CD8-positive, alpha-beta memory T cell (primary cell): ENCODE data around the gene SRRM5. TPM values are rescaled to one million over a fixed set of nuclear protein-coding genes. Genes with fewer than 3 reads are reported as not detected.

Source experiments
- CTCF ChIA-PET: fragments of 350-600 bp; sonication (Branson Sonifier 250); formaldehyde crosslinking; loops from one replicate; lab custom pipeline; 2021; ENCODE audit warnings: antibody characterized with exemption; lab: Charles Lee
- POLR2A ChIA-PET: fragments of 350-600 bp; sonication (Branson Sonifier 250); formaldehyde crosslinking; loops from one replicate; lab custom pipeline; 2021; ENCODE audit warnings: antibody characterized with exemption; lab: Charles Lee
- DNase-seq, 5 donors: peaks; one replicate each; pipeline versions ENCODE4 v3.0.0 to v3.0.0-alpha.2; 2020 to 2022; ENCODE audit warnings: mixed read lengths in 1 of 5
- H3K27ac ChIP-seq: one replicate; pipeline ENCODE4 v1.7.0; 2013; ENCODE audit warnings: low read depth, mild to moderate bottlenecking, low read length, moderate library complexity
- H3K27me3 ChIP-seq: 2 replicates; pipeline ENCODE4 v1.7.0; 2013; ENCODE audit warnings: low read length, mild to moderate bottlenecking; ENCODE audit not compliant: insufficient read depth, poor library complexity, severe bottlenecking
- H3K36me3 ChIP-seq: 2 replicates; pipeline ENCODE4 v1.7.0; 2013; ENCODE audit warnings: mild to moderate bottlenecking, low read length, moderate library complexity; ENCODE audit not compliant: insufficient read depth
- H3K4me1 ChIP-seq: 2 replicates; pipeline ENCODE4 v1.7.0; 2013; ENCODE audit warnings: mild to moderate bottlenecking, low read length, moderate library complexity; ENCODE audit not compliant: insufficient read depth
- H3K4me3 ChIP-seq: 2 replicates; pipeline ENCODE4 v1.7.0; 2013; ENCODE audit warnings: mild to moderate bottlenecking, low read length
- H3K9me3 ChIP-seq: 2 replicates; pipeline ENCODE4 v1.7.0; 2013; ENCODE audit warnings: mild to moderate bottlenecking, low read length
- H3K27ac Mint-ChIP-seq, 8 donors: one replicate each; pipeline ENCODE4 v1.8.0; 2020 to 2021; ENCODE audit warnings: mixed read lengths in 8 of 8, mild to moderate bottlenecking in 6 of 8, inconsistent platforms in 3 of 8, moderate library complexity in 3 of 8
- H3K27me3 Mint-ChIP-seq, 2 donors: one replicate each; pipeline ENCODE4 v1.8.0; 2020 to 2021; ENCODE audit warnings: mixed read lengths in 2 of 2, mild to moderate bottlenecking in 1 of 2, moderate library complexity in 1 of 2
- H3K36me3 Mint-ChIP-seq, 3 donors: one replicate each; pipeline ENCODE4 v1.8.0; 2020 to 2021; ENCODE audit warnings: mixed read lengths in 3 of 3, inconsistent platforms in 1 of 3, mild to moderate bottlenecking in 1 of 3
- H3K4me1 Mint-ChIP-seq, 3 donors: one replicate each; pipeline ENCODE4 v1.8.0; 2020 to 2021; ENCODE audit warnings: mixed read lengths in 3 of 3, inconsistent platforms in 1 of 3, mild to moderate bottlenecking in 1 of 3
- H3K4me3 Mint-ChIP-seq, 7 donors: one replicate each; pipeline ENCODE4 v1.8.0; 2020 to 2021; ENCODE audit warnings: mixed read lengths in 7 of 7, mild to moderate bottlenecking in 6 of 7, moderate library complexity in 4 of 7, inconsistent platforms in 2 of 7
- H3K9me3 Mint-ChIP-seq, 5 donors: one replicate each; pipeline ENCODE4 v1.8.0; 2020 to 2022; ENCODE audit warnings: mixed read lengths in 5 of 5, mild to moderate bottlenecking in 3 of 5, moderate library complexity in 2 of 5, inconsistent platforms in 1 of 5
- polyA plus RNA-seq: library from polyadenylated mRNA; unstranded; fragments of 300-500 nt; fragmentation: Illumina TruSeq; gene quantifications from one replicate; pipeline ENCODE4 v1.2.3, GENCODE V29; 2021
- total RNA-seq, 2 experiments: library from RNA; stranded (reverse); gene quantifications; one replicate each; pipeline ENCODE4 v1.2.3, GENCODE V29; 2021

SRRM5 gene
- total and polyA plus RNA-seq, 3 experiments from 2014 or later: 0.24 to 0.58 (median 0.26) TPM

DNA sequence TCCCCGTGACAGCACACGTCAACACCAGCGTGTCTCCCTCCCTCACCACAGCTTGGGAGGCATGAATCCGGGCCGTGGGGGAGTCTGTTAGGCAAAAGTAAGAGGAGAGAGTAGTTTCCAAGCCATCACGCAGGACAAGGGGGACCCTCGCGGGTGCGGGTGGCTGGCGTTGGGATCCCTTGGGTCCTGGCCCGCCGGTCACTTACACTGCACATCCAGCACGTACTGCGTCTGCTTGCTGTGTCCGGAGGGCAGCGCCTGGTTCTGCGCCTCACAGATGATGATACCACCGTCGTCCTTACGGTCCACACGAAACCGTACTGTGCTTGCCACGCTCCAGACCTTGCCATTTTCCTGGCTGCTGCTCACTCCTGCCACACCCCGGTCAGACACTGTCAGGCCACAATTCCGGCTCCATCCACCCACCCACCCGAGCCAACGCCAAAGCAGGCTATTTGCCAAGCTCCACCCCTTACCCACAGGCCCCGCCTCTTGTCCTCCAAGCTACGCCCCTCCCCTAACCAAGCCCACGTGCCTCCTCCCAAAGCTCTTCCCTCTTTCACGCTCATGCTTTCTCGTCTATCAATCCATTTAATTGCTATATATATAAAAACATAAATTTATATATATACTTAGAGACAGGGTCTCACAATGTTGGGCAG is 14.2 kb downstream of the SRRM5 start:
- H3K27ac ChIP-seq: no peak overlapping the region
- H3K9me3 ChIP-seq: no peaks in the 10 kb centered on the region
- DNase-seq: no peak
- H3K36me3 ChIP-seq: no peaks in the 10 kb centered on the region
- Mint-ChIP-seq H3K27me3 (peaks cover 9 to 14% of the 10 kb centered on the region in 2 donors), H3K36me3 (no peaks in the 10 kb centered on the region), H3K27ac (no peak overlapping the region), H3K4me1 (peaks cover 13 to 21% (median 14%) of the 10 kb centered on the region in 3 donors), H3K4me3 (no peak overlapping the region), H3K9me3 (no peaks in the 10 kb centered on the region)
- H3K4me3 ChIP-seq: no peak overlapping the region
- ChIA-PET CTCF (interaction anchor here (1.4 kb wide), 1 partner anchor 31 kb away, joined by 3 read pairs; no protein-coding TSS in a partner anchor), POLR2A (no interaction called here)
- H3K4me1 ChIP-seq: peaks cover 9% of the 10 kb centered on the region
- H3K27me3 ChIP-seq: no peaks in the 10 kb centered on the region

DNA sequence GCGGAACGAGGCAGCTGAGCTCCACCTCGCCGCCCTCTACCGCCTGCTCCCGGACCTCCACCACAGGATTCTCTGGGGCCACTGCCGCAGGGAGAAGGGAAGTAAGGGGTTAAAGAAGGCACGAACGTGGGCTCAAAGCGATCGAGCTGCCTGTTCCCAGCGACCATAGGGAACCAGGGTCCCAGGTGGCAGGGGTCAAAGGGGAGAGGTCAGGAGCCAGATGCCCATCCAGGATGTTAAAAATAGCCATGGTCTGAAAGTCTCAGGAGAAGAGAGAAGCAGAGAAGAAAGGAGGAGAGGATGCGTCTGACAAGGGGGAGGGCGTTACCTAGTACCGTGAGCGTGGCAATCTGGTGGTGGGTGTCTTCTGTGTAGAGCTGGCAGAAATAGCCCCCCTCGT is 14.9 kb downstream of the SRRM5 start:
- no peak overlapping the region for H3K27ac ChIP-seq
- Mint-ChIP-seq H3K27ac (no peak overlapping the region), H3K4me1 (peaks cover 10 to 18% (median 14%) of the 10 kb centered on the region in 3 donors), H3K9me3 (no peaks in the 10 kb centered on the region), H3K36me3 (no peaks in the 10 kb centered on the region), H3K4me3 (no peak overlapping the region), H3K27me3 (peaks cover 9 to 15% of the 10 kb centered on the region in 2 donors)
- ChIA-PET CTCF (interaction anchor here (1.4 kb wide), 1 partner anchor 32 kb away, joined by 3 read pairs; no protein-coding TSS in a partner anchor), POLR2A (no interaction called here)
- H3K9me3 ChIP-seq: no peaks in the 10 kb centered on the region
- H3K4me3 ChIP-seq: no peak overlapping the region
- no peaks in the 10 kb centered on the region for H3K36me3 ChIP-seq
- H3K4me1 ChIP-seq: peaks cover 9% of the 10 kb centered on the region
- DNase-seq: no peak
- H3K27me3 ChIP-seq: no peaks in the 10 kb centered on the region

DNA sequence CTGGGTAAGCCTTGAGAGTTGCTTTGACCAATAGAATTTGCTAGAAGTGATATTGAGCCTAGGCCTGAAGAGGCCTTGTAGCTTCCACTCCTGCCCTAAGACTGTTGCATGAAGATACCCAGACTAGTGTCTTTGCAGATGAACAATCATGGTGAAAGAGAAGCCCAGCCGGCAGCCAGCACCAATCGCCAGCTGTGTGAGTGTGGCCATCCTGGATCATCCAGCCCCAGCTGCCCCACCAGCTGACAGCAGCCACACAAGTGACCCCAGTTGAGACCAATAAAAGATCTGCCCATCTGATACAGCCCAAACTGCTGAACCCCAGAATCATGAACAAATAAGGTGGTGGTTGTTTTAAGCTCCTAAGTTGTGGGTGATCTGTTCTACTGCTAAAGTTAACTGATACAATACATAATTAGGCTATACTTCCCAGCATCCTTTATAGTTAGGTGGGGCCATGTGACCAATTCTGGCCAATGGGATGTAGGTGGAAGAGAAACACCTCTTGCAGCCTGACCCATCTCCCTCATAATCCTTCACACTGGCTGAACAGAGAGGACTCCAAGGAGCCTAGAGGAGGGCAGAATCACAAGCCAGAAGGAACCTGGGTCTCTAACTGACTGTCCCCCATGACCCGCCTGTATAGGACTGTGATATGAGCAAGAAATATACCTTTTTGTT is 16.9 kb downstream of the SRRM5 start:
- Histone ChIP-seq H3K27me3 (no peaks in the 10 kb centered on the region), H3K9me3 (no peaks in the 10 kb centered on the region), H3K4me3 (no peak overlapping the region), H3K27ac (no peak overlapping the region), H3K36me3 (no peaks in the 10 kb centered on the region), H3K4me1 (peaks cover 9% of the 10 kb centered on the region)
- H3K9me3 Mint-ChIP-seq: no peaks in the 10 kb centered on the region
- ChIA-PET POLR2A (interaction anchor here (1.0 kb wide), 1 partner anchor 30 kb away, joined by 3 read pairs; no protein-coding TSS in a partner anchor), CTCF (no interaction called here)
- H3K27ac Mint-ChIP-seq: no peak overlapping the region
- H3K27me3 Mint-ChIP-seq: peaks cover 12 to 27% of the 10 kb centered on the region in 2 donors
- H3K36me3 Mint-ChIP-seq: no peaks in the 10 kb centered on the region
- H3K4me3 Mint-ChIP-seq: no peak overlapping the region
- H3K4me1 Mint-ChIP-seq: peaks cover 10 to 18% (median 13%) of the 10 kb centered on the region in 3 donors
- no peak for DNase-seq

DNA sequence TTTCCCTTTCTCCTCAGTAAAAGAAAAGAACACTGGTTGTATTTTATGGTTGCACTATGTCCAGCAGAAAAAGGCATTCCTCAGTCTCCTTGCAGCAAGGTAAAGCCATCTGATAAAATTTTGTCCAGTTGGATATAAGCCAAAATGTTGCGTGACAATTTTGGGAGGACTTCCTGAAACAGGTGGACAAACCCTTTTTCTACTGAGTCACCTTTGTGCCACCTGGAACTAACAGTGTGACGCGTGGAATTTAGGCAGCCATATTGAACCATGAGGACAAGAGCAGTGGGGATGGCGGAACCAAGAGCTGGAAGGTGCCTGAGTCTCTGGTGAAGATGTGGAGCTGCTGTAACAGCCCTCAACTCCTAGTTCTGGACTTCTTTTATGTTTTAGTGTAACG is 19.6 kb downstream of the SRRM5 start:
- H3K4me1 ChIP-seq: no peaks in the 10 kb centered on the region
- ChIA-PET CTCF (no interaction called here), POLR2A (no interaction called here)
- H3K36me3 ChIP-seq: no peaks in the 10 kb centered on the region
- DNase-seq: no peak
- H3K27ac Mint-ChIP-seq: no peak overlapping the region
- H3K4me1 Mint-ChIP-seq: peaks cover 0 to 4% (median 0%) of the 10 kb centered on the region in 3 donors
- H3K9me3 ChIP-seq: no peaks in the 10 kb centered on the region
- no peak overlapping the region for H3K4me3 Mint-ChIP-seq
- no peaks in the 10 kb centered on the region for H3K36me3 Mint-ChIP-seq
- no peak overlapping the region for H3K4me3 ChIP-seq
- no peaks in the 10 kb centered on the region for H3K27me3 ChIP-seq
- H3K27me3 Mint-ChIP-seq: peaks cover 13 to 41% of the 10 kb centered on the region in 2 donors
- H3K9me3 Mint-ChIP-seq: no peaks in the 10 kb centered on the region
- H3K27ac ChIP-seq: no peak overlapping the region

DNA sequence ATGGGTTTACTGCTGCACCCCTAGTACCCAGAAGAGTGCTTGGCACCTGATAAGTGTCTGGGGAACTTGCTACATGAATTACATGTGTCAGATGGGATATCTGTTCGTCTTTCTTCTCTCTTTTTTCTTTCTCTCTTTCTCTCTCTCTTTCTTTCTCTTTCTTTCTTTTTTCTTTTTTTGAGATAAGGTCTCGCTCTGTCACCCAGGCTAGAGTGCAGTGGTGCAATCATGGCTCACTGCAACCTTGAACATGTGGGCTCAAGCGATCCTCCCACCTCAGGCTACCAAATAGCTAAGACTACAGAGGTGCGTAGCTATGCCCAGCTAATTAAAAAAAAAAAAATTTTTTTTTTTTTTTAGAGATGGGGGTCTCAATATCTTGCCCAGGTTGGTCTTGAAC is 21.6 kb downstream of the SRRM5 start:
- no peak overlapping the region for H3K27ac ChIP-seq
- CTCF ChIA-PET: interaction anchor here (1.2 kb wide), 1 partner anchor 79 kb away, joined by 3 read pairs; no protein-coding TSS in a partner anchor
- no peaks in the 10 kb centered on the region for H3K9me3 ChIP-seq

DNA sequence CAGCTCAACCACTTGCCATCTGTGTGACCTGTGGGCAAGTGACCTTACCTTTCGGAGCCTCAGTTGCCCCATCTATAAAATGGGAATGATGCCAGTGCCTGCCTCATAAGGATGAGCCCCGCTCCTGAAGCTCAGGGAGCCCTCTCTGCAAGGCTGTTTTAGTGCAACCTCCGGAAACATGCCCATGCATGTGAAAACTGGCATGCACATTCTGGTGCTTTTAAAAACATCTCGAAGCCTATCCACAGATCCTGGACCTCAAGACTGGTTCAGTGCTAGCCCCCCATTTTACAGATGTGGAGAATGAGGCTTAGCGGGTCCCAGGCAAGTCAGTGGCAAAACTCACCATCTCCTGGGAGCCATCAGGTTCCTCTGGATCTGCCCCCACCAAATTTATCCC is 22.2 kb downstream of the SRRM5 start:
- Histone ChIP-seq H3K27ac (no peak overlapping the region), H3K4me3 (no peak overlapping the region), H3K36me3 (no peaks in the 10 kb centered on the region), H3K4me1 (peaks cover 4% of the 10 kb centered on the region), H3K27me3 (peaks cover 13% of the 10 kb centered on the region), H3K9me3 (no peaks in the 10 kb centered on the region)
- ChIA-PET POLR2A (interaction anchor here (0.6 kb wide), 1 partner anchor 72 kb away, joined by 6 read pairs; no protein-coding TSS in a partner anchor), CTCF (interaction anchor here (1.2 kb wide), 1 partner anchor 79 kb away, joined by 3 read pairs; no protein-coding TSS in a partner anchor)
- no peak for DNase-seq
- no peak overlapping the region for H3K4me3 Mint-ChIP-seq
- peaks cover 17 to 49% of the 10 kb centered on the region in 2 donors for H3K27me3 Mint-ChIP-seq
- H3K27ac Mint-ChIP-seq: no peak overlapping the region
- no peaks in the 10 kb centered on the region for H3K9me3 Mint-ChIP-seq
- no peaks in the 10 kb centered on the region for H3K36me3 Mint-ChIP-seq
- peaks cover 4 to 5% (median 4%) of the 10 kb centered on the region in 3 donors for H3K4me1 Mint-ChIP-seq

More for the DNA sequence above, 21.6 kb downstream of the SRRM5 start:
- H3K4me1 Mint-ChIP-seq: no peaks in the 10 kb centered on the region
- H3K4me3 Mint-ChIP-seq: no peak overlapping the region
- no peaks in the 10 kb centered on the region for H3K4me1 ChIP-seq
- H3K27ac Mint-ChIP-seq: no peak overlapping the region
- no peaks in the 10 kb centered on the region for H3K9me3 Mint-ChIP-seq
- no peaks in the 10 kb centered on the region for H3K36me3 ChIP-seq
- DNase-seq: no peak
- H3K4me3 ChIP-seq: no peak overlapping the region
- peaks cover 7% of the 10 kb centered on the region for H3K27me3 ChIP-seq
- POLR2A ChIA-PET: interaction anchor here (0.6 kb wide), 2 partner anchors 21 to 72 kb away, joined by 4 to 6 read pairs; no protein-coding TSS in a partner anchor
- no peaks in the 10 kb centered on the region for H3K36me3 Mint-ChIP-seq
- H3K27me3 Mint-ChIP-seq: peaks cover 14 to 44% of the 10 kb centered on the region in 2 donors

DNA sequence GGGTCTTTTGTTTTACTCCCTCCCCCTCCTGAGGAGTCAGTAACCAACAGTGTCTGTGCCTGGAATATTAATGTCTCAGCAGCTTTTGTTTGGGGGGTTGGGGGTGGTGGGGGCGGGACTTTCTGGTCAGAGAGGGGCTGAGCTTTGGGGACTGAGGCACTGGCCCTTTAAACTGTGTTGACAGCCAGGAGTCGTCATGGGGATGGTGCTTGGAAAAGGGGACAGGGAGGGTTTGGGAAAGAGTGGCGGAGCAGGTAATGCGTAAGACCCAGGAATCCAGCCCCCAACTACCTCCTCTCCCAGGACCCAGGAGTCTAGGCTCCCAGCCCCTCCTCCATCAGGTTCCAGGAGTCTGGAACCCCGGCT is 22.6 kb downstream of the SRRM5 start:
- peaks cover 6% of the 10 kb centered on the region for H3K4me1 ChIP-seq
- H3K4me3 ChIP-seq: no peak overlapping the region
- peaks cover 19 to 51% of the 10 kb centered on the region in 2 donors for H3K27me3 Mint-ChIP-seq
- no peak overlapping the region for H3K27ac Mint-ChIP-seq
- POLR2A ChIA-PET: no interaction called here
- H3K27me3 ChIP-seq: peaks cover 15% of the 10 kb centered on the region
- no peaks in the 10 kb centered on the region for H3K9me3 ChIP-seq
- CTCF ChIA-PET: interaction anchor here (1.2 kb wide), 1 partner anchor 79 kb away, joined by 3 read pairs; no protein-coding TSS in a partner anchor
- DNase-seq: no peak
- no peak overlapping the region for H3K27ac ChIP-seq
- no peak overlapping the region for H3K4me3 Mint-ChIP-seq
- H3K36me3 Mint-ChIP-seq: no peaks in the 10 kb centered on the region
- H3K4me1 Mint-ChIP-seq: peaks cover 4 to 7% (median 6%) of the 10 kb centered on the region in 3 donors
- H3K36me3 ChIP-seq: no peaks in the 10 kb centered on the region
- H3K9me3 Mint-ChIP-seq: no peaks in the 10 kb centered on the region
